ENCODE data around the gene BEX3.

Gene BEX3

DNA sequence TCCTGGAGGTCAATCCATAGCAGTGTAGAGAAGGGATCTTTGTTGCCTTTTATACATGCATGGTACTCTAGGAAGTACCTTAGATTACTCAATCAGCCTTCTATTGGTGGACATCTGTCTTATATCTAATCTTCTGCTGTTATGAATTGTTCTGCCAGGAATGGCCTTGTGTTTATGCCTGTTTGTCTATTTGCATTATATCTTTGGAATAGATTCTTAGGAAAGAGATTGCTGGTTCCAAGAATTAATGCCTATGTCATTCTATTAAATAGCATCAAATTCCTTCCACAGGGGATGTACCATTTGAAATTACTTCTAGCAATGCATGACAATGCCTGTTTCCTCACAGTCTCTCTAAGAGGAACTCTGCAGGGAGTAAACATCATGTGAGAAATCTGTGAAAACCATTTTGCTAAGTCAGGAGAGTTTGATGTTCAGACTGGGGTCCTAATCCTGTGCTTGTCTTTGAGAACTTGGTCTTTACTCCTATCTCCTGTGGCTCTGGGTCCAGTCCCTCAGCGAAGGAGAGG is 42.5 kb downstream of the BEX3 start:
- Histone ChIP-seq H3K27ac (ENCODE audit: low read depth, low read length) (no peak overlapping the region), H3K4me1 (ENCODE audit: control insufficient read depth, insufficient read depth, low read length) (peaks cover 21% of the 10 kb centered on the region), H3K36me3 (ENCODE audit: control insufficient read depth, insufficient read depth, low read length) (0 out of 2 replicates have a peak, but pooled peaks cover 4% of the 10 kb centered on the region), H3K9ac (ENCODE audit: low read depth, low read length) (no peak overlapping the region), H3K4me3 (ENCODE audit: low read depth, low read length) (no peak overlapping the region), H3K9me3 (ENCODE audit: control insufficient read depth, insufficient read depth, low read length) (no peaks in the 10 kb centered on the region), H3K27me3 (ENCODE audit: control insufficient read depth, insufficient read depth, low read length) (peaks cover 32% of the 10 kb centered on the region)

DNA sequence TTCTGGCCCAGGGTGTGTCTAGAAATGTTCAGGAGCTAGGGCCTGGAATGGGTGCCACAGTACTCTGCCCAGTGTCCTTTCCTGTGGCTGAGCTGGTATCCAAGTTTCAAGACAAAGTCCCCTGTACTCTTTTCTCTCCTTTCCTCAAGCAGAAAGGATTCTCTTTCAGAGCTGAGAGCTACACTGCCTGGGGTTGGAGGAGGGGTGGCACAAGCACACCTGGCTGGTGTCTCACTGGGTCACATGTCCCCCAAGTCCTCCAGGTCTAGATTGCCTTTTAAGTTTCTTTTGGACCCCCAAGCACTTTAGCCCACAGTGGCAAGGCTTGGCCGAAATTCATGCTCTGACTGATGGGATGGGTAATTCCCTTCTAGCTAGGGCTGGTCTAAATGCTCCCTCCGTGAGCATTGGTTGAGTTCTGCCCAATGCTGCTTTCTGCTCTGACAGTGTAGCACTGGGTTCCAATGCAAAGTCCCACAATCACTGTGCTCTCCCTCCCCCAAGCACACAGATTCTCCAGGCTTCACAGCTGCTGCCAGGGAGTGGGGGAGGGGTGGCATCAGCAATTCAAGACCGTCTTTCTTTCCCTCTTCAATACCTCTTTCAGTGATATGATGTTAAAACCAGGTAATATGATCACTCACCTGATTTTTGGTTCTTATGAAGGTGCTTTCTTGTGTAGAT is 47.8 kb downstream of the BEX3 start:
- H3K27me3 ChIP-seq (ENCODE audit: control insufficient read depth, insufficient read depth, low read length), result peaks cover 4% of the 10 kb centered on the region
- no peaks in the 10 kb centered on the region for H3K9me3 ChIP-seq (ENCODE audit: control insufficient read depth, insufficient read depth, low read length)
- H3K27ac ChIP-seq (ENCODE audit: low read depth, low read length), result no peak overlapping the region
- peaks cover 28% of the 10 kb centered on the region for H3K4me1 ChIP-seq (ENCODE audit: control insufficient read depth, insufficient read depth, low read length)
- no peak overlapping the region for H3K4me3 ChIP-seq (ENCODE audit: low read depth, low read length)
- H3K9ac ChIP-seq (ENCODE audit: low read depth, low read length), result no peak overlapping the region
- H3K36me3 ChIP-seq (ENCODE audit: control insufficient read depth, insufficient read depth, low read length), result 0 out of 2 replicates have a peak, but pooled peaks cover under 1% of the 10 kb centered on the region
